Epithelial cell of proximal tubule (primary cell): ENCODE measurements around the gene OR52E5. TPM values are rescaled to one million over a fixed set of nuclear protein-coding genes. Genes with fewer than 3 reads are reported as not detected.

Experiments used
- DNase-seq: peaks from one replicate; pipeline ENCODE4 v3.0.0-alpha.2; 2011; ENCODE audit warnings: low read depth
- H3K4me3 ChIP-seq: 2 replicates; pipeline ENCODE4 v1.5.1; 2011; ENCODE audit warnings: low read depth, mild to moderate bottlenecking, low read length
- total RNA-seq: library from RNA; depleted of rRNA; stranded (reverse); fragments of >200 nt; gene quantifications from 2 replicates; pipeline ENCODE4 v1.2.3, GENCODE V29; 2015
- TF ChIP-seq, protein P1 (sequence below): conservative IDR thresholded peaks from 2 replicates; pipeline ENCODE4 v1.5.1; 2012; ENCODE audit warnings: low read depth, mild to moderate bottlenecking, low read length

The OR52E5 gene
- not detected in 2 replicates for total RNA-seq

DNA sequence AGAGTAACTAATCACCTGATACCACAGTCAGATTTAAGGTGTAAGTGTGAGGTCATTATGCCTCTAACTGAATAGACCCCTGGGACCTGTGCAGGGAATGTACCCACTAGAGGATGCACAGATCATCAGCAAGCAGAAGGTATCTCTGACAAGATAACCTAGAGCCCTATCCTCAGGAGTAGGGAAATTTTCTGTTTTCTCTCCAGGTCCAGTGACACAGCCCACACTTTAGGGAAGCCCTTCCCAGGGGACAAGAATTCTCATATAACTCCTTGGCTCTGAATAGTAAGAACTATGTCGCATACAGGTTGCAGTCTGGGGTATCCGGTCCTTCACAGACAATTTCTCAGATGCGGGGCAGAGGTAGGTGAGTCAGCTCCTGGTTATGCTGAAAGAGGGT, at the start of gene OR52E5:
OR52E5 (plus strand) TSS at position 301 of the 400 bp plus-strand sequence. CDS start 7,569 bp downstream, outside the sequence.
- no peak for DNase-seq
- TF ChIP-seq, protein P1, sequence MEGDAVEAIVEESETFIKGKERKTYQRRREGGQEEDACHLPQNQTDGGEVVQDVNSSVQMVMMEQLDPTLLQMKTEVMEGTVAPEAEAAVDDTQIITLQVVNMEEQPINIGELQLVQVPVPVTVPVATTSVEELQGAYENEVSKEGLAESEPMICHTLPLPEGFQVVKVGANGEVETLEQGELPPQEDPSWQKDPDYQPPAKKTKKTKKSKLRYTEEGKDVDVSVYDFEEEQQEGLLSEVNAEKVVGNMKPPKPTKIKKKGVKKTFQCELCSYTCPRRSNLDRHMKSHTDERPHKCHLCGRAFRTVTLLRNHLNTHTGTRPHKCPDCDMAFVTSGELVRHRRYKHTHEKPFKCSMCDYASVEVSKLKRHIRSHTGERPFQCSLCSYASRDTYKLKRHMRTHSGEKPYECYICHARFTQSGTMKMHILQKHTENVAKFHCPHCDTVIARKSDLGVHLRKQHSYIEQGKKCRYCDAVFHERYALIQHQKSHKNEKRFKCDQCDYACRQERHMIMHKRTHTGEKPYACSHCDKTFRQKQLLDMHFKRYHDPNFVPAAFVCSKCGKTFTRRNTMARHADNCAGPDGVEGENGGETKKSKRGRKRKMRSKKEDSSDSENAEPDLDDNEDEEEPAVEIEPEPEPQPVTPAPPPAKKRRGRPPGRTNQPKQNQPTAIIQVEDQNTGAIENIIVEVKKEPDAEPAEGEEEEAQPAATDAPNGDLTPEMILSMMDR, result no peak
- H3K4me3 ChIP-seq, result no peak within 1 kb of the TSS

DNA sequence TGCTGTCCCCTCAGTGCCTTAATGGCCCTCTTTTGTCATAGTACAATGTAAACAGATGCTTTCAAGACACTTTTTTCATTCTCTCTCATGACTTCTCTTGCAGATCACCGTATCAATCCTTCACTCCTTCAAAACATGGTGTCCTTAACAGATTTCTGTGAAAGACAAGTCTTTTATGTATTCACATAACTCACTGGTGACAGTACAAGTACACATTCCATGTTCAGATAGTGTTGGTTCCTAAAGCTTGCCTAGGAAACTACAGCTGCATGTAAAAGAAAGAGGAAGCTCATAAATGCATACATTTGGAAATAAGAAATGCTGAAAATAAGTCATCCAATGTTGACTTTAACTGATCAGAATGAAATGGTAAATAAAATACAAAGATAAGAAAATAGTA, 46.3 kb upstream of the OR52E5 start:
- no peak for DNase-seq
- TF ChIP-seq, protein P1, result no peak

DNA sequence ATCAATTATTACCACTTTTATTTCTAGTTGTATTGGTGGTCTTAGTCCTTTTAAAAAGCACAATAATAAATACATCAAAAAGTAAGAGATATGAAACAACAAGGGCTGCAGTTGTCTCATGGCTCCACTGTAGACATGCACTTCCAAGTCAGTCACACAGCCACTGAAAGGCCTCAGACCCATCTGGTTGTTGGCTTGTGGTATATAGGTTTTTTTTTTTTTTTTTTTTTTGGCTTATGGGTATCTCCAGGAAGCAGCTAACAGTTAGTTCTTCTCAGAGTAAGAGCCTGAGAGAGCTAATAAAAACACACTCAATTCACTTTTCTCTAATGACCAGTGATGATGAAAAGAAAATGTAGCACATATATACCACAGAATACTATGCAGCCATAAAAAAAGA, 45.3 kb upstream of the OR52E5 start:
- no peak for DNase-seq
- no peak overlapping the region for H3K4me3 ChIP-seq
- TF ChIP-seq, protein P1, result no peak

More for the DNA sequence above, 46.3 kb upstream of the OR52E5 start:
- H3K4me3 ChIP-seq, result no peak overlapping the region

DNA sequence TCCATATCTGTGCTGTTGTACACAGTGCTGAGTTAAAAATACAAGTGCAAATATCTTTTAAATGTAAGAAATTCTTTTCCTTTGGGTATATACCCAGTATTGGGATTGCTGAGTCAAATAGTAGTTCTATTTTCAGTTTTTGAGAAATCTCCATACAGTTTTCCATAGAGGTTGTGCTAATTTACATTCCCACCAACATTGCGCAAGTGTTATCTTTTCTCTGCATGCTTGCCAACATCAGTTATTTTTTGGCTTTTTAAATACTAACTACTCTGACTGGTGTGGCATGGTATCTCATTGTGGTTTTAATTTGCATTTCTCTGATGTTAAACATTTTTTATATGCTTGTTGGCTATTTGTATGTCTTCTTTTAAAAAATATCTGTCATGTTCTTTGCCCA, 42.0 kb upstream of the OR52E5 start:
- no peak overlapping the region for H3K4me3 ChIP-seq
- TF ChIP-seq, protein P1, result no peak

DNA sequence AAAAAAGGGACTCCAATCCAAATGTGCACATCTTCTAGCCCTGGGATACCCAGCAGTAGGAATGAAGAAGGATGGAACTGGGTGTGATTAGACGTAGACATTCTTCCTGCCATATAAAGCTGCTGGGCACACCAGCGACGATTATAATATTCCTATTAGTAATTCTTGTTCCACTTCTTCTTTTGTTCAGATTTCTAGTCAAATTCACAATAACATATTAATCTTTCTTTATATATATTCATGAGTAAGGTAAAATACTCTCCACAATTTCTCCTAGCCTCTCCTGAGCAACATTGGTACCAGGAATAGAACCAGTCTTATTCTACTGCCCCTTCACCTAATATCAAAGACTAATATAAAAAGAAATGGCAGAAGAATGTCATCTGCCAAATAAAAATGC, 35.4 kb upstream of the OR52E5 start, which contains the start of gene OR52E8:
OR52E8 (minus strand) TSS at position 101 of the 400 bp plus-strand sequence; CDS start at position 101, 0 bp downstream.
- TF ChIP-seq, protein P1, result no peak
- no peak for DNase-seq
- H3K4me3 ChIP-seq, result no peak within 1 kb of the TSS

More for the DNA sequence above, 42.0 kb upstream of the OR52E5 start:
- DNase-seq, result no peak

DNA sequence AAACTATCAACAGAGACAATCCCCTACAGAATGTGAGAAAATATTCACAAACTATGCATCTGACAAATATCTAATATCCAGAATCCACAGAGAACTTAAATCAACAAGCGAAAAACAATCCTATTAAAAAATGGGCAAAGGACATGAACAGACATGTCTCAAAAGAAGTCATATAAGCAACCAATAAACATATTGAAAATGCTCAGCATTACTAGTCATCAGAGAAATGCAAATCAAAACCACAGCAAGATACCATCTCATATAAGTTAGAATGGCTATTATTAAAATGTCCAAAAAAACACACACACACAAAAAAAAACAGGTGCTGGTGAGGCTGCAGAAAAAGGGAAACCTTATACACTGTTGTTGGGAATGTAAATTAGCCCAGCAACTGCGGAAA, 27.2 kb upstream of the OR52E5 start:
- no peak for DNase-seq
- TF ChIP-seq, protein P1, result no peak
- H3K4me3 ChIP-seq, result no peak overlapping the region

DNA sequence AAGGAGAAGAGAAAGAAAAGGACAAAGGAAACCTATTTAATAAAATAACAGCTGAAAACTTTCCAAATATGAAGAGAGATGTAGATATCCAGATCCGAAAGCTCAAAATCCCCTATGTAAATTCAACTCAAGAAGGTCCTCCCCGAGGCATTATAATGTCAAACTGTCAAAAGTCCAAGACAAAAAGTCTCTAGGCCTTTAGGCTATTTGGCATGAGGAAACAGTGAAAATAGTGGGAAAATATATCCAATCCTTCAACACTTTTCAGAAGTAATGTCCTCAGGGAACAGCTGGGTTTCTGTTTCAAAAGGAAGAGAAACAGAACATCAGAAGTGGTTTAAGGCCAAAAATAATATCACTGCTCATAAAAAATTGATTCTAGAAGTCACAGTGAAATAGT, 14.4 kb upstream of the OR52E5 start:
- no peak for DNase-seq
- TF ChIP-seq, protein P1, result no peak
- no peak overlapping the region for H3K4me3 ChIP-seq
